K562 (cell line): Measurements from ENCODE around the gene CCSER1. TPM values are rescaled to one million over a fixed set of nuclear protein-coding genes. Genes with fewer than 3 reads are reported as not detected.

Experiments used
- ATAC-seq: fragments of 200-7000 bp; cut with Tn5 transposase; 3 replicates; pipeline ENCODE4 v1.9.1; 2020; ENCODE audit warnings: moderate library complexity
- BruUV-seq: library from RNA; stranded (reverse); fragments of 400-500 nt; replicated peaks from 2 replicates; lab custom pipeline; 2021; lab: Mats Ljungman, UMichigan
- CTCF ChIA-PET: fragments of 300-600 bp; formaldehyde crosslinking; extraction: SDS; loops from one replicate; lab custom pipeline; 2021; ENCODE audit warnings: low intra/inter-chr PET ratio; lab: Yijun Ruan, JAX
- POLR2A ChIA-PET: fragments of 300-600, 350-650 bp; sonication (Branson Sonifier 250); formaldehyde crosslinking; extraction: SDS; loops from one replicate; lab custom pipeline; 2021; ENCODE audit warnings: antibody characterized with exemption, inconsistent platforms; lab: Yijun Ruan, JAX
- DNase-seq, 4 experiments: peaks; one replicate each; pipeline versions ENCODE4 v3.0.0 to v3.0.0-alpha.2; 2011 to 2018; ENCODE audit warnings: low spot score in 3 of 4, mixed read lengths in 3 of 4; ENCODE audit errors: extremely low read depth in 1 of 4
- FAIRE-seq: peaks from 2 replicates; lab custom pipeline; 2011; peaks lifted over from hg19 to GRCh38; lab: Jason Lieb, UNC
- H2AFZ ChIP-seq: 2 replicates; pipeline ENCODE4 v1.6.0; 2011; ENCODE audit warnings: low read depth, low read length, control low read depth, inconsistent platforms
- H3K27ac ChIP-seq: fragments of 200-600 bp; 3 replicates; pipeline ENCODE4 v1.8.0; 2011; ENCODE audit warnings: low read depth, mild to moderate bottlenecking, control low read depth, inconsistent platforms, low read length, moderate library complexity, mixed read lengths; ENCODE audit errors: extremely low read depth
- H3K27me3 ChIP-seq, 2 experiments: fragments of 300-600 bp in 1 of 2; 2 replicates in 1 of 2; 3 replicates in 1 of 2; pipeline versions ENCODE4 v1.6.0 to v1.8.0; 2011; ENCODE audit warnings: inconsistent platforms in 2 of 2, low read length in 2 of 2, mild to moderate bottlenecking in 1 of 2, mixed read lengths in 1 of 2, moderate library complexity in 1 of 2; ENCODE audit not compliant: control insufficient read depth in 2 of 2, insufficient read depth in 2 of 2
- H3K36me3 ChIP-seq: fragments of 300-600 bp; 3 replicates; pipeline ENCODE4 v1.8.0; 2011; ENCODE audit warnings: mild to moderate bottlenecking, low read length, inconsistent platforms; ENCODE audit not compliant: control insufficient read depth, insufficient read depth
- H3K4me1 ChIP-seq, 2 experiments: fragments of 200-600 bp in 1 of 2; replicated peaks in 1 of 2; 2 replicates in 1 of 2; 3 replicates in 1 of 2; pipeline versions ENCODE4 v1.5.1 to v1.8.0; 2011; ENCODE audit warnings: inconsistent platforms in 2 of 2, low read length in 2 of 2, mild to moderate bottlenecking in 1 of 2, mixed read lengths in 1 of 2, moderate library complexity in 1 of 2; ENCODE audit not compliant: control insufficient read depth in 2 of 2, insufficient read depth in 2 of 2
- H3K4me2 ChIP-seq: 2 replicates; pipeline ENCODE4 v1.6.1; 2011; ENCODE audit warnings: low read length, control low read depth, inconsistent platforms, mixed read lengths; ENCODE audit not compliant: insufficient read depth
- H3K4me3 ChIP-seq: fragments of 200-600 bp; sonication (generic), shearing (Covaris generic); 2 replicates; pipeline ENCODE4 v1.5.1; 2016; ENCODE audit warnings: control low read depth, inconsistent platforms
- H3K79me2 ChIP-seq: fragments of 200-600 bp; 3 replicates; pipeline ENCODE4 v1.8.0; 2011; ENCODE audit warnings: low read length, inconsistent platforms; ENCODE audit not compliant: control insufficient read depth, insufficient read depth
- H3K9ac ChIP-seq, 2 experiments: 2 replicates each; pipeline versions ENCODE4 v1.6.0 to v1.6.1; 2011; ENCODE audit warnings: low read depth in 2 of 2, low read length in 2 of 2, control low read depth in 1 of 2, inconsistent platforms in 1 of 2, mild to moderate bottlenecking in 1 of 2, mixed read lengths in 1 of 2; ENCODE audit not compliant: insufficient read depth in 1 of 2
- H3K9me1 ChIP-seq: one replicate; pipeline ENCODE4 v1.6.0; 2011; ENCODE audit warnings: inconsistent platforms, mild to moderate bottlenecking, low read length, moderate library complexity; ENCODE audit not compliant: control insufficient read depth, insufficient read depth
- H3K9me3 ChIP-seq: replicated peaks from 2 replicates; pipeline ENCODE4 v1.5.1; 2011; ENCODE audit warnings: low read depth, low read length, inconsistent platforms; ENCODE audit not compliant: control insufficient read depth, insufficient read depth
- H4K20me1 ChIP-seq: replicated peaks from 2 replicates; pipeline ENCODE4 v1.6.1; 2011; ENCODE audit warnings: low read length, inconsistent platforms, mixed read lengths; ENCODE audit not compliant: control insufficient read depth, insufficient read depth
- FOXK1 ChIP-seq: sonication (generic); formaldehyde crosslinking; IDR thresholded peaks from 2 replicates; pipeline ENCODE4 v1.8.0; 2022; ENCODE audit warnings: missing genetic modification reagents, mild to moderate bottlenecking, borderline replicate concordance
- ILF3 ChIP-seq: fragments of 450-650 bp; IDR thresholded peaks from 2 replicates; pipeline ENCODE4 v1.6.1; 2018; ENCODE audit warnings: antibody characterized with exemption, mild to moderate bottlenecking, moderate library complexity, borderline replicate concordance
- NR2C2 ChIP-seq, 2 experiments: fragments of 200-800 bp in 1 of 2; sonication (Bioruptor generic) in 1 of 2; sonication (generic) in 1 of 2; formaldehyde crosslinking in 1 of 2; IDR thresholded peaks; 2 replicates each; pipeline versions ENCODE4 v1.6.1 to v1.8.0; 2016 to 2022; ENCODE audit warnings: mild to moderate bottlenecking in 1 of 2, missing compliant biosample characterization in 1 of 2, missing genetic modification characterization in 1 of 2, missing genetic modification reagents in 1 of 2
- PATZ1 ChIP-seq: fragments of 250-450 bp; sonication (Bioruptor Pico); IDR thresholded peaks from 2 replicates; pipeline ENCODE4 v1.5.0; 2020; ENCODE audit warnings: mild to moderate bottlenecking, borderline replicate concordance
- ZFP30 ChIP-seq: fragments of 250-450 bp; sonication (Bioruptor Pico); IDR thresholded peaks from 2 replicates; pipeline ENCODE4 v1.8.0; 2022; ENCODE audit warnings: moderate library complexity, mild to moderate bottlenecking, inconsistent platforms, borderline replicate concordance
- ZNF12 ChIP-seq: sonication (generic); formaldehyde crosslinking; IDR thresholded peaks from 2 replicates; pipeline ENCODE4 v1.4.0; 2020; ENCODE audit warnings: mild to moderate bottlenecking, missing genetic modification reagents
- ZNF184 ChIP-seq: sonication (generic); formaldehyde crosslinking; IDR thresholded peaks from 2 replicates; pipeline ENCODE4 v1.5.0; 2020; ENCODE audit warnings: missing genetic modification reagents
- ZNF280A ChIP-seq: fragments of 450-650 bp; IDR thresholded peaks from 2 replicates; pipeline ENCODE4 v1.6.1; 2018; ENCODE audit warnings: mild to moderate bottlenecking, low read depth; ENCODE audit not compliant: partially characterized antibody
- ZNF551 ChIP-seq: fragments of 250-450 bp; sonication (Bioruptor Pico); IDR thresholded peaks from 2 replicates; pipeline ENCODE4 v1.5.0; 2021; ENCODE audit warnings: mild to moderate bottlenecking, moderate library complexity
- WGBS: fragments of 100-300 bp; shearing (Covaris generic); methylation state at CpG from one replicate; pipeline ENCODE4 v1.1.6; 2016; ENCODE audit warnings: low coverage, mixed read lengths; ENCODE audit not compliant: insufficient coverage; ENCODE audit errors: missing lambda C conversion rate; 5-methylcytosine and 5-hydroxymethylcytosine counted together
- in situ Hi-C: fragments of 300-500 bp; cut with MboI; formaldehyde crosslinking; loops from 4 replicates; pipeline ENCODE4 v1.15.0; 2018; ENCODE audit warnings: inconsistent platforms, mixed read lengths
- intact Hi-C: fragments of 100-400 bp; cut with micrococcal nuclease; formaldehyde crosslinking; loops from 2 replicates; pipeline ENCODE4 v1.14.2; 2022
- polyA plus RNA-seq, 8 experiments: library from polyadenylated mRNA; depleted of rRNA in 4 of 8; stranded (reverse) in 5 of 8; unstranded in 3 of 8; fragments of >200 nt; fragmentation: Nextera tagmentation in 2 of 8; fragmentation: Illumina TruSeq in 1 of 8; extraction: Ambion mirVana in 2 of 8; extraction: Trizol in 1 of 8; gene quantifications; 2 replicates each; pipeline versions ENCODE4 v1.2.1 to v1.2.3, GENCODE V29; 2011 to 2014; ENCODE audit warnings: inconsistent platforms in 1 of 8, missing spikeins in 1 of 8
- total RNA-seq, 7 experiments: library from RNA; depleted of rRNA in 6 of 7; stranded (reverse); fragments of >200 nt in 6 of 7; fragmentation: Illumina TruSeq in 2 of 7; extraction: Trizol in 2 of 7; gene quantifications; 2 replicates each; pipeline versions ENCODE4 v1.2.1 to v1.2.3, GENCODE V29; 2011 to 2021; ENCODE audit warnings: low replicate concordance in 1 of 7

CCSER1 gene
- total and polyA plus RNA-seq, 9 of the 15 experiments (the other 6 are each of a cell fraction or from before 2014, with no cell fraction given): not detected

DNA sequence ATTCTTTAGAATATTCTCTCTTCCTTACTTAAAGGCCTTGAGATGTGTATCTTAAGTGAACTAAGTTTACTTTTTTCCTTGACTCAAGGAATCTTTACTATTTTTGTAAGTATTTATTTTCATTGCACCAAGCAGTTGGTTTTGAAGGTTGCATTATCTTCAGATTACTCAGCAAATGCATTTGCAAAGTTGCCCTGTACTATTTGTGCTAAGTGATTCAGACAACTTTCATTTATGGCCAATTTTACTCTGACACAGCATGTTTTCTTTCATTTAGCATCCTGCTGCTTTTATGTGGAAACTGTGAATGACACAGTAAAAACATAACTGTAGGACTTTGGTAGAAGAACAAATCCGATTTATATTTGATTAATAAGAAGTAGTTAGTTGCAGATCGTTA, 191.0 kb downstream of the CCSER1 start:
- intact Hi-C loops (no loop called here), in situ Hi-C loops (no loop called here)
- no peak overlapping the region for H3K27ac ChIP-seq
- no peak overlapping the region for H3K4me2 ChIP-seq
- no peaks in the 10 kb centered on the region for H3K9me1 ChIP-seq
- ATAC-seq: no peak
- POLR2A ChIA-PET: no interaction called here
- FAIRE-seq: no peak
- no peaks in the 10 kb centered on the region for H3K4me1 ChIP-seq
- no peaks in the 10 kb centered on the region for H3K27me3 ChIP-seq
- CTCF ChIA-PET: no interaction called here
- no peak for DNase-seq
- H3K79me2 ChIP-seq: no peaks in the 10 kb centered on the region
- no peak overlapping the region for H3K9ac ChIP-seq
- H2AFZ ChIP-seq: no peak overlapping the region
- TF ChIP-seq ZNF551 (CRISPR knock-in tag): no peak
- TF ChIP-seq NR2C2 (CRISPR knock-in tag; IDR thresholded peaks at IDR 0.05): no peak
- TF ChIP-seq NR2C2 (tag; IDR thresholded peaks at IDR 0.05): no peak
- TF ChIP-seq ZNF280A: no peak
- TF ChIP-seq ILF3: no peak
- no peak for TF ChIP-seq ZFP30 (CRISPR knock-in tag)
- no peak for TF ChIP-seq ZNF184
- no peak for TF ChIP-seq PATZ1
- TF ChIP-seq ZNF12: no peak
- no peak for TF ChIP-seq FOXK1 (CRISPR knock-in tag)
- H3K9me3 ChIP-seq: no peaks in the 10 kb centered on the region
- no TSS peak for BruUV-seq
- 0% methylated on average over 2 of the region's 2 CpGs for WGBS
- no peak overlapping the region for H3K4me3 ChIP-seq
- no peaks in the 10 kb centered on the region for H4K20me1 ChIP-seq
- no peaks in the 10 kb centered on the region for H3K36me3 ChIP-seq
